Calu3 (cell line): Measurements from ENCODE around the gene KIAA1958. TPM values are rescaled to one million over a fixed set of nuclear protein-coding genes. Genes with fewer than 3 reads are reported as not detected.

ENCODE experiments used
- BruUV-seq: library from RNA; stranded (reverse); fragments of 400-500 nt; replicated peaks from 2 replicates; lab custom pipeline; 2021; lab: Mats Ljungman, UMichigan
- CTCF ChIA-PET: fragments of 300-600 bp; sonication (Branson Sonifier 250); formaldehyde crosslinking; loops from one replicate; lab custom pipeline; 2022; ENCODE audit warnings: antibody characterized with exemption; lab: Charles Lee
- DNase-seq: peaks from one replicate; pipeline ENCODE4 v3.0.0; 2022
- H3K27ac Mint-ChIP-seq: one replicate; pipeline ENCODE4 v1.8.0; 2022; ENCODE audit warnings: mixed read lengths; ENCODE audit not compliant: unreplicated experiment
- H3K27me3 Mint-ChIP-seq: one replicate; pipeline ENCODE4 v1.8.0; 2022; ENCODE audit warnings: mixed read lengths; ENCODE audit not compliant: unreplicated experiment
- H3K36me3 Mint-ChIP-seq: one replicate; pipeline ENCODE4 v1.8.0; 2022; ENCODE audit warnings: mild to moderate bottlenecking, moderate library complexity, mixed read lengths; ENCODE audit not compliant: insufficient read depth, unreplicated experiment
- H3K4me1 Mint-ChIP-seq: one replicate; pipeline ENCODE4 v1.8.0; 2022; ENCODE audit warnings: mild to moderate bottlenecking, low read depth, mixed read lengths; ENCODE audit not compliant: unreplicated experiment
- H3K4me3 Mint-ChIP-seq: one replicate; pipeline ENCODE4 v1.8.0; 2022; ENCODE audit warnings: mild to moderate bottlenecking, low read depth, moderate library complexity, mixed read lengths; ENCODE audit not compliant: unreplicated experiment
- H3K9me3 Mint-ChIP-seq: one replicate; pipeline ENCODE4 v1.8.0; 2022; ENCODE audit warnings: low read depth, mixed read lengths; ENCODE audit not compliant: unreplicated experiment
- CTCF ChIP-seq: fragments of 200-600 bp; IDR thresholded peaks from one replicate; pipeline ENCODE4 v1.8.0; 2022; ENCODE audit warnings: antibody characterized with exemption; ENCODE audit not compliant: unreplicated experiment
- intact Hi-C: fragments of 100-400 bp; cut with micrococcal nuclease; formaldehyde crosslinking; loops from one replicate; pipeline ENCODE4 v1.10.0; 2022; ENCODE audit not compliant: unreplicated experiment
- total RNA-seq: library from RNA; stranded (reverse); gene quantifications from 2 replicates; pipeline ENCODE4 v1.2.3, GENCODE V29; 2022

KIAA1958 gene
- total RNA-seq, 1 experiment from 2014 or later, result 13.0 TPM

- intact Hi-C loops, result loop anchor here (1.0 kb wide), 1 partner anchor 31 kb away; no protein-coding TSS in a partner anchor
- CTCF ChIA-PET, result no interaction called here
- H3K4me3 Mint-ChIP-seq, result no peak overlapping the region
- TF ChIP-seq CTCF, result no peak
- no peaks in the 10 kb centered on the region for H3K36me3 Mint-ChIP-seq
- no peaks in the 10 kb centered on the region for H3K27me3 Mint-ChIP-seq
- H3K27ac Mint-ChIP-seq, result no peak overlapping the region
- BruUV-seq, result no TSS peak
- no peak for DNase-seq
- no peaks in the 10 kb centered on the region for H3K4me1 Mint-ChIP-seq
- no peaks in the 10 kb centered on the region for H3K9me3 Mint-ChIP-seq
These were observed 75.8 kb downstream of the KIAA1958 start for GRCh38 chr9:112562235-112562958.

- CTCF ChIA-PET, result no interaction called here
- BruUV-seq, result no TSS peak
- Mint-ChIP-seq H3K27me3 (no peaks in the 10 kb centered on the region), H3K27ac (no peak overlapping the region), H3K36me3 (no peaks in the 10 kb centered on the region), H3K4me1 (peaks cover 8% of the 10 kb centered on the region), H3K4me3 (no peak overlapping the region), H3K9me3 (no peaks in the 10 kb centered on the region)
- intact Hi-C loops, result no loop called here
- DNase-seq, result no peak
- no peak for TF ChIP-seq CTCF
These were observed 82.6 kb downstream of the KIAA1958 start for GRCh38 chr9:112569186-112569585.

DNA sequence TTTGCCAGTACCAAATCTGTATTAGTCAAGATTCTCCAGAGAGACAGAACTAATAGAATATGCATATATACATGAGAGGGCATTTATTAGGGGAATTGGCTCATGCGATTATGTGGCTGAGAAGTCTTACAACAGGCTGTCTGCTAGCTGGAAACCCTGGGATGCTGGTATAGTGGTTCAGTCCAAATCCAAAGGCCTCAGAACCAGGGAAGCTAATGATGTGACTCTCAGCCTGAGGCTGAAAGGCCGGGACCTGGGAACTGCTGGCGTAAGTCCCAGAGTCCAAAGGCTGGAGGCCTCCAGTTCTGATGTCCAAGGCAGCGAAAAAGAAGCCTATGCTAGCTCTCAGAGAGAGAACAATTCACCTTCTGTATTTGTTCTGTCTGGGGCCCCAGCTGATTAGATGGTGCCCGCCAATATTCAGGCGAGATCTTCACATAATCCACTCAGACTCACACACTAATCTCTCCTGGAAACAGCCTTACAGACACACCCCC lies 84.1 kb downstream of the KIAA1958 start:
- TF ChIP-seq CTCF, result no peak
- CTCF ChIA-PET, result no interaction called here
- Mint-ChIP-seq H3K27me3 (no peaks in the 10 kb centered on the region), H3K27ac (no peak overlapping the region), H3K36me3 (peaks cover 6% of the 10 kb centered on the region), H3K9me3 (no peaks in the 10 kb centered on the region), H3K4me3 (no peak overlapping the region), H3K4me1 (peaks cover 8% of the 10 kb centered on the region)
- BruUV-seq, result no TSS peak
- intact Hi-C loops, result no loop called here
- no peak for DNase-seq

- no peak for DNase-seq
- peaks cover 6% of the 10 kb centered on the region for H3K36me3 Mint-ChIP-seq
- no peak for TF ChIP-seq CTCF
- no peak overlapping the region for H3K4me3 Mint-ChIP-seq
- no peaks in the 10 kb centered on the region for H3K9me3 Mint-ChIP-seq
- no peak overlapping the region for H3K27ac Mint-ChIP-seq
- intact Hi-C loops, result no loop called here
- CTCF ChIA-PET, result no interaction called here
- no TSS peak for BruUV-seq
- no peaks in the 10 kb centered on the region for H3K27me3 Mint-ChIP-seq
- H3K4me1 Mint-ChIP-seq, result peaks cover 8% of the 10 kb centered on the region
These were observed 85.2 kb downstream of the KIAA1958 start for GRCh38 chr9:112571624-112572355.
